HepG2 (cell line): ENCODE data around the gene METRN. TPM values are rescaled to one million over a fixed set of nuclear protein-coding genes. Genes with fewer than 3 reads are reported as not detected.

ENCODE experiments used
- HNF1A ChIP-seq, 2 experiments: sonication (generic) in 1 of 2; formaldehyde crosslinking in 1 of 2; IDR thresholded peaks; 2 replicates each; pipeline versions ENCODE4 v1.4.0 to v1.6.1; 2016 to 2020; ENCODE audit warnings: borderline replicate concordance in 1 of 2, low read depth in 1 of 2, mild to moderate bottlenecking in 1 of 2, missing genetic modification reagents in 1 of 2
- SIX4 ChIP-seq: sonication (generic); formaldehyde crosslinking; IDR thresholded peaks from 2 replicates; pipeline ENCODE4 v1.4.0; 2020; ENCODE audit warnings: missing genetic modification reagents
- TP53 ChIP-seq: sonication (generic); formaldehyde crosslinking; conservative IDR thresholded peaks from 2 replicates; pipeline ENCODE4 v1.4.0; 2020; ENCODE audit warnings: missing genetic modification reagents
- ZBTB21 ChIP-seq: sonication (generic); formaldehyde crosslinking; IDR thresholded peaks from 2 replicates; pipeline ENCODE4 v1.4.0; 2020; ENCODE audit warnings: missing genetic modification reagents
- ZNF441 ChIP-seq: sonication (generic); formaldehyde crosslinking; IDR thresholded peaks from 2 replicates; pipeline ENCODE4 v1.7.0; 2021; ENCODE audit warnings: missing genetic modification reagents, borderline replicate concordance
- polyA plus RNA-seq, 8 experiments: library from polyadenylated mRNA; depleted of rRNA in 3 of 8; stranded (reverse) in 7 of 8; unstranded in 1 of 8; fragments of >200 nt; fragmentation: Illumina TruSeq in 4 of 8; extraction: Trizol in 4 of 8; gene quantifications; 2 replicates each; pipeline versions ENCODE4 v1.2.1 to v1.2.3, GENCODE V29; 2011 to 2016; ENCODE audit warnings: low read depth in 4 of 8, missing spikeins in 1 of 8, mixed read lengths in 1 of 8; ENCODE audit not compliant: insufficient read depth in 1 of 8
- total RNA-seq, 5 experiments: library from RNA; depleted of rRNA; stranded (reverse); fragments of >200 nt; fragmentation: Illumina TruSeq; extraction: Trizol; gene quantifications; 2 replicates each; pipeline ENCODE4 v1.2.3, GENCODE V29; 2016; ENCODE audit warnings: low read depth in 1 of 5
- TF ChIP-seq, protein P1 (sequence below): sonication (generic); formaldehyde crosslinking; IDR thresholded peaks from 2 replicates; pipeline ENCODE4 v1.8.0; 2022; ENCODE audit warnings: missing genetic modification reagents, low read depth, mild to moderate bottlenecking, borderline replicate concordance
- TF ChIP-seq, protein P2 (sequence below): IDR thresholded peaks from 2 replicates; pipeline ENCODE4 v1.6.1; 2016; ENCODE audit warnings: low read depth, control low read depth
- TF ChIP-seq, protein P3 (sequence below), 2 experiments: fragments of 450-650 bp in 1 of 2; sonication (generic) in 1 of 2; formaldehyde crosslinking in 1 of 2; IDR thresholded peaks; 2 replicates each; pipeline versions ENCODE4 v1.6.1 to v1.8.0; 2016 to 2022; ENCODE audit warnings: antibody characterized with exemption in 1 of 2, mild to moderate bottlenecking in 1 of 2, missing genetic modification reagents in 1 of 2
- TF ChIP-seq, protein P4 (sequence below): sonication (generic); formaldehyde crosslinking; IDR thresholded peaks from 2 replicates; pipeline ENCODE4 v1.8.1; 2023; ENCODE audit warnings: mild to moderate bottlenecking, missing genetic modification reagents

METRN gene
- total and polyA plus RNA-seq, 2 of the 13 experiments (the other 11 are each of a cell fraction or from before 2014, with no cell fraction given), result 25.5 to 46.1 TPM

- TF ChIP-seq, protein P1, sequence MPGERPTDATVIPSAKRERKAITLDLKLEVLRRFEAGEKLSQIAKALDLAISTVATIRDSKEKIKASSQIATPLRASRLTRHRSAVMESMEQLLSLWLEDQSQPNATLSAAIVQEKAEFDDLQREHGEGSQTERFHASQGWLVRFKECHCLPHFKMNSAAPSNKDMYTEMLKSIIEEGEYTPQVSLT (CRISPR knock-in tag), result no peak
- TF ChIP-seq ZBTB21 (peak; percentile 83), HNF1A (IDR thresholded peaks at IDR 0.05; ENCODE audit: low read depth) (no peak), HNF1A (CRISPR knock-in tag; IDR thresholded peaks at IDR 0.05; ENCODE audit: borderline replicate concordance) (peak; percentile 85), TP53 (CRISPR knock-in tag) (no peak), SIX4 (CRISPR knock-in tag) (0 out of 2 replicates have a peak, but pooled peaks have one; percentile 29), ZNF441 (CRISPR knock-in tag) (0 out of 2 replicates have a peak, but pooled peaks have one; percentile 16)
- TF ChIP-seq, protein P2, sequence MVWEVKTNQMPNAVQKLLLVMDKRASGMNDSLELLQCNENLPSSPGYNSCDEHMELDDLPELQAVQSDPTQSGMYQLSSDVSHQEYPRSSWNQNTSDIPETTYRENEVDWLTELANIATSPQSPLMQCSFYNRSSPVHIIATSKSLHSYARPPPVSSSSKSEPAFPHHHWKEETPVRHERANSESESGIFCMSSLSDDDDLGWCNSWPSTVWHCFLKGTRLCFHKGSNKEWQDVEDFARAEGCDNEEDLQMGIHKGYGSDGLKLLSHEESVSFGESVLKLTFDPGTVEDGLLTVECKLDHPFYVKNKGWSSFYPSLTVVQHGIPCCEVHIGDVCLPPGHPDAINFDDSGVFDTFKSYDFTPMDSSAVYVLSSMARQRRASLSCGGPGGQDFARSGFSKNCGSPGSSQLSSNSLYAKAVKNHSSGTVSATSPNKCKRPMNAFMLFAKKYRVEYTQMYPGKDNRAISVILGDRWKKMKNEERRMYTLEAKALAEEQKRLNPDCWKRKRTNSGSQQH (CRISPR knock-in tag), result peak; percentile 91; the same call in 1 of the 2 replicates
- TF ChIP-seq, protein P3, sequence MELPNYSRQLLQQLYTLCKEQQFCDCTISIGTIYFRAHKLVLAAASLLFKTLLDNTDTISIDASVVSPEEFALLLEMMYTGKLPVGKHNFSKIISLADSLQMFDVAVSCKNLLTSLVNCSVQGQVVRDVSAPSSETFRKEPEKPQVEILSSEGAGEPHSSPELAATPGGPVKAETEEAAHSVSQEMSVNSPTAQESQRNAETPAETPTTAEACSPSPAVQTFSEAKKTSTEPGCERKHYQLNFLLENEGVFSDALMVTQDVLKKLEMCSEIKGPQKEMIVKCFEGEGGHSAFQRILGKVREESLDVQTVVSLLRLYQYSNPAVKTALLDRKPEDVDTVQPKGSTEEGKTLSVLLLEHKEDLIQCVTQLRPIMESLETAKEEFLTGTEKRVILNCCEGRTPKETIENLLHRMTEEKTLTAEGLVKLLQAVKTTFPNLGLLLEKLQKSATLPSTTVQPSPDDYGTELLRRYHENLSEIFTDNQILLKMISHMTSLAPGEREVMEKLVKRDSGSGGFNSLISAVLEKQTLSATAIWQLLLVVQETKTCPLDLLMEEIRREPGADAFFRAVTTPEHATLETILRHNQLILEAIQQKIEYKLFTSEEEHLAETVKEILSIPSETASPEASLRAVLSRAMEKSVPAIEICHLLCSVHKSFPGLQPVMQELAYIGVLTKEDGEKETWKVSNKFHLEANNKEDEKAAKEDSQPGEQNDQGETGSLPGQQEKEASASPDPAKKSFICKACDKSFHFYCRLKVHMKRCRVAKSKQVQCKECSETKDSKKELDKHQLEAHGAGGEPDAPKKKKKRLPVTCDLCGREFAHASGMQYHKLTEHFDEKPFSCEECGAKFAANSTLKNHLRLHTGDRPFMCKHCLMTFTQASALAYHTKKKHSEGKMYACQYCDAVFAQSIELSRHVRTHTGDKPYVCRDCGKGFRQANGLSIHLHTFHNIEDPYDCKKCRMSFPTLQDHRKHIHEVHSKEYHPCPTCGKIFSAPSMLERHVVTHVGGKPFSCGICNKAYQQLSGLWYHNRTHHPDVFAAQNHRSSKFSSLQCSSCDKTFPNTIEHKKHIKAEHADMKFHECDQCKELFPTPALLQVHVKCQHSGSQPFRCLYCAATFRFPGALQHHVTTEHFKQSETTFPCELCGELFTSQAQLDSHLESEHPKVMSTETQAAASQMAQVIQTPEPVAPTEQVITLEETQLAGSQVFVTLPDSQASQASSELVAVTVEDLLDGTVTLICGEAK (IDR thresholded peaks at IDR 0.05), result no peak
- TF ChIP-seq, protein P3 (CRISPR knock-in tag; IDR thresholded peaks at IDR 0.05), result peak; percentile 77; the same call in 1 of the 2 replicates
- TF ChIP-seq, protein P4, sequence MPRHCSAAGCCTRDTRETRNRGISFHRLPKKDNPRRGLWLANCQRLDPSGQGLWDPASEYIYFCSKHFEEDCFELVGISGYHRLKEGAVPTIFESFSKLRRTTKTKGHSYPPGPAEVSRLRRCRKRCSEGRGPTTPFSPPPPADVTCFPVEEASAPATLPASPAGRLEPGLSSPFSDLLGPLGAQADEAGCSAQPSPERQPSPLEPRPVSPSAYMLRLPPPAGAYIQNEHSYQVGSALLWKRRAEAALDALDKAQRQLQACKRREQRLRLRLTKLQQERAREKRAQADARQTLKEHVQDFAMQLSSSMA (CRISPR knock-in tag), result peak; percentile 100
Measured at GRCh38 chr16:740764-741505, 26.0 kb downstream of the METRN start, which contains the start of gene CIAO3 (continued).
